ENCODE results near the gene UBE3B.

GRCh38 chr12:109551108-109551507 lies 73.7 kb downstream of the UBE3B start:
- no peak for TF ChIP-seq CTCF (IDR thresholded peaks at IDR 0.05)
- no peak for TF ChIP-seq POLR2A (IDR thresholded peaks at IDR 0.05)

All from lower leg skin (tissue), 3 donors.